ENCODE results near the gene SIRPA.

The SIRPA gene

GRCh38 chr20:1896484-1897258, 1.5 kb downstream of the SIRPA start:
- Histone ChIP-seq H3K4me2 (ENCODE audit: low read length) (no peak overlapping the region), H3K4me1 (ENCODE audit: control insufficient read depth, low read length) (peaks cover 11% of the 10 kb centered on the region), H3F3A (ENCODE audit: control insufficient read depth, insufficient read depth) (no peaks in the 10 kb centered on the region), H3K9me2 (replicated peaks; ENCODE audit: control insufficient read depth, low read length) (no peaks in the 10 kb centered on the region), H3K36me3 (ENCODE audit: control insufficient read depth, low read length) (no peaks in the 10 kb centered on the region), H3K27me3 (ENCODE audit: control insufficient read depth, low read length) (peaks cover 61% of the 10 kb centered on the region), H3K27ac (ENCODE audit: low read depth, low read length) (no peak overlapping the region), H3K4me3 (ENCODE audit: low read length) (no peak overlapping the region), H4K20me1 (ENCODE audit: control insufficient read depth, insufficient read depth, low read depth, low read length) (0 out of 2 replicates have a peak, but pooled peaks cover 3% of the 10 kb centered on the region), H3K9me3 (ENCODE audit: control insufficient read depth, insufficient read depth, low read length) (no peaks in the 10 kb centered on the region), H3K79me2 (ENCODE audit: control insufficient read depth, low read length) (no peaks in the 10 kb centered on the region)
- no peak for TF ChIP-seq EZH2phosphoT487 (IDR thresholded peaks at IDR 0.05; ENCODE audit: borderline replicate concordance, low read length)
- TF ChIP-seq CTCF (IDR thresholded peaks at IDR 0.05; ENCODE audit: low read depth, low read length, poor library complexity, severe bottlenecking), result no peak

DNA sequence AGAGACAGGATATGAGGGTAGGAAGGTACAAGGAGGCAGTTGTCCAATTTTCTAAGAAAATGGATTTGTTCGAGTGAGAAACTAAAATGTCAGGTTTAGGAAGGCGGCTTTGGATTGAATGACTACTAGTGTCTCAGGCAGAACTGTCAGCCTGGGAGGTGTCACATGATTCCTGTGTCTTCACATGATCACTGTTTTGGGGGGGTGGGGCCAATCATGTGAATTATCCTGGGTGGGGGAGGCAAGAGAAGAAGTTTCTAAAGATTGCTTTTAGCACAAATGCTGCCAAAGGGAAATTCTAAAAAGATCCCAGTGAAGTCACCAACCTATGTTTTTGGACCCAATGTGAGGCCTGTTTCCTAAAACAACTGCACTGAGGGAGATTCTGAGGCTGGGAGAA, 2.3 kb downstream of the SIRPA start:
- Histone ChIP-seq H3K4me1 (ENCODE audit: control insufficient read depth, low read length) (peaks cover 11% of the 10 kb centered on the region), H3K27ac (ENCODE audit: low read depth, low read length) (no peak overlapping the region), H3K9me3 (ENCODE audit: control insufficient read depth, insufficient read depth, low read length) (no peaks in the 10 kb centered on the region), H3K36me3 (ENCODE audit: control insufficient read depth, low read length) (no peaks in the 10 kb centered on the region), H4K20me1 (ENCODE audit: control insufficient read depth, insufficient read depth, low read depth, low read length) (0 out of 2 replicates have a peak, but pooled peaks cover 3% of the 10 kb centered on the region), H3K4me2 (ENCODE audit: low read length) (no peak overlapping the region), H3K79me2 (ENCODE audit: control insufficient read depth, low read length) (no peaks in the 10 kb centered on the region), H3K9me2 (replicated peaks; ENCODE audit: control insufficient read depth, low read length) (no peaks in the 10 kb centered on the region), H3F3A (ENCODE audit: control insufficient read depth, insufficient read depth) (no peaks in the 10 kb centered on the region), H3K27me3 (ENCODE audit: control insufficient read depth, low read length) (peaks cover 54% of the 10 kb centered on the region), H3K4me3 (ENCODE audit: low read length) (no peak overlapping the region)
- TF ChIP-seq CTCF (IDR thresholded peaks at IDR 0.05; ENCODE audit: low read depth, low read length, poor library complexity, severe bottlenecking), result no peak
- no peak for TF ChIP-seq EZH2phosphoT487 (IDR thresholded peaks at IDR 0.05; ENCODE audit: borderline replicate concordance, low read length)

- peaks cover 49% of the 10 kb centered on the region for H3K27me3 ChIP-seq (ENCODE audit: control insufficient read depth, low read length)
- no peaks in the 10 kb centered on the region for H3F3A ChIP-seq (ENCODE audit: control insufficient read depth, insufficient read depth)
- H3K9me2 ChIP-seq (replicated peaks; ENCODE audit: control insufficient read depth, low read length), result no peaks in the 10 kb centered on the region
- no peak overlapping the region for H3K4me2 ChIP-seq (ENCODE audit: low read length)
- H3K9me3 ChIP-seq (ENCODE audit: control insufficient read depth, insufficient read depth, low read length), result no peaks in the 10 kb centered on the region
- H3K36me3 ChIP-seq (ENCODE audit: control insufficient read depth, low read length), result no peaks in the 10 kb centered on the region
- H4K20me1 ChIP-seq (ENCODE audit: control insufficient read depth, insufficient read depth, low read depth, low read length), result 0 out of 2 replicates have a peak, but pooled peaks cover 3% of the 10 kb centered on the region
- no peaks in the 10 kb centered on the region for H3K79me2 ChIP-seq (ENCODE audit: control insufficient read depth, low read length)
- peaks cover 11% of the 10 kb centered on the region for H3K4me1 ChIP-seq (ENCODE audit: control insufficient read depth, low read length)
- TF ChIP-seq CTCF (IDR thresholded peaks at IDR 0.05; ENCODE audit: low read depth, low read length, poor library complexity, severe bottlenecking) (no peak), EZH2phosphoT487 (IDR thresholded peaks at IDR 0.05; ENCODE audit: borderline replicate concordance, low read length) (no peak)
- no peak overlapping the region for H3K4me3 ChIP-seq (ENCODE audit: low read length)
- no peak overlapping the region for H3K27ac ChIP-seq (ENCODE audit: low read depth, low read length)
Observed at GRCh38 chr20:1897965-1898464, 2.8 kb downstream of the SIRPA start.
